HG02970 (cell line): ENCODE data around the gene ATP8B3.

ENCODE experiments used
- ATAC-seq: cut with Tn5 transposase; IDR thresholded peaks from one replicate; pipeline ENCODE4 v1.9.1; 2021; ENCODE audit warnings: mild to moderate bottlenecking, moderate library complexity, moderate number of reproducible peaks; ENCODE audit not compliant: unreplicated experiment, low FRiP score

The ATP8B3 gene

GRCh38 chr19:1748115-1748872, 63.8 kb downstream of the ATP8B3 start:
- ATAC-seq, result no peak

- no peak for ATAC-seq
These were observed 64.6 kb downstream of the ATP8B3 start for GRCh38 chr19:1747285-1748114.

- ATAC-seq, result no peak
These were observed 65.4 kb downstream of the ATP8B3 start for GRCh38 chr19:1746401-1747284.

- no peak for ATAC-seq
These were observed 66.5 kb downstream of the ATP8B3 start for GRCh38 chr19:1745589-1746031.

GRCh38 chr19:1744822-1745563, 67.1 kb downstream of the ATP8B3 start:
- ATAC-seq, result no peak

- no peak for ATAC-seq
These were observed 67.9 kb downstream of the ATP8B3 start for GRCh38 chr19:1744133-1744665.

- ATAC-seq, result no peak
These were observed 68.9 kb downstream of the ATP8B3 start for GRCh38 chr19:1742989-1743696.

GRCh38 chr19:1739960-1740629, 72.0 kb downstream of the ATP8B3 start:
- no peak for ATAC-seq

GRCh38 chr19:1736927-1737326, 75.1 kb downstream of the ATP8B3 start:
- no peak for ATAC-seq

- ATAC-seq, result no peak
These were observed 75.8 kb downstream of the ATP8B3 start for GRCh38 chr19:1736280-1736679.

- no peak for ATAC-seq
These were observed 77.6 kb downstream of the ATP8B3 start for GRCh38 chr19:1734321-1734966.
